H9 (cell line): ENCODE data around the gene TBC1D17. TPM values are rescaled to one million over a fixed set of nuclear protein-coding genes. Genes with fewer than 3 reads are reported as not detected.
A peak's percentile ranks its signal among the peaks of the same experiment; 100 is the strongest.

Source experiments
- DNase-seq: peaks from one replicate; pipeline ENCODE4 v3.0.0-alpha.2; 2017
- H2AFZ ChIP-seq: one replicate; pipeline ENCODE4 v1.6.1; 2013; ENCODE audit warnings: mild to moderate bottlenecking, low read length, control low read depth, moderate library complexity
- H2AK5ac ChIP-seq: 2 replicates; pipeline ENCODE4 v1.6.1; 2013; ENCODE audit warnings: low read length, control low read depth, mixed read lengths; ENCODE audit not compliant: insufficient read length
- H2BK120ac ChIP-seq: one replicate; pipeline ENCODE4 v1.6.1; 2013; ENCODE audit warnings: low read depth, mild to moderate bottlenecking, low read length, control low read depth, inconsistent platforms; ENCODE audit not compliant: poor library complexity, severe bottlenecking
- H2BK12ac ChIP-seq: 2 replicates; pipeline ENCODE4 v1.6.1; 2013; ENCODE audit warnings: low read length, control low read depth, mixed read lengths, low read depth; ENCODE audit not compliant: insufficient read length
- H2BK15ac ChIP-seq: 2 replicates; pipeline ENCODE4 v1.6.1; 2013; ENCODE audit warnings: low read depth, low read length, control low read depth
- H2BK20ac ChIP-seq: one replicate; pipeline ENCODE4 v1.6.1; 2013; ENCODE audit warnings: low read depth, mild to moderate bottlenecking, low read length, control low read depth, inconsistent platforms; ENCODE audit not compliant: poor library complexity, severe bottlenecking
- H2BK5ac ChIP-seq: 2 replicates; pipeline ENCODE4 v1.6.1; 2013; ENCODE audit warnings: low read length, control low read depth, mixed read lengths; ENCODE audit not compliant: insufficient read length
- H3K14ac ChIP-seq: 2 replicates; pipeline ENCODE4 v1.6.1; 2013; ENCODE audit warnings: low read length, control low read depth; ENCODE audit not compliant: insufficient read depth
- H3K18ac ChIP-seq: 2 replicates; pipeline ENCODE4 v1.6.1; 2013; ENCODE audit warnings: low read depth, mild to moderate bottlenecking, mixed read lengths, low read length, control low read depth; ENCODE audit not compliant: insufficient read length
- H3K23ac ChIP-seq: 2 replicates; pipeline ENCODE4 v1.6.1; 2013; ENCODE audit warnings: low read length, control low read depth, mixed read lengths, low read depth; ENCODE audit not compliant: insufficient read length
- H3K23me2 ChIP-seq: 2 replicates; pipeline ENCODE4 v1.6.1; 2013; ENCODE audit warnings: low read depth, mild to moderate bottlenecking, mixed read lengths, low read length, control low read depth; ENCODE audit not compliant: insufficient read length, poor library complexity, severe bottlenecking
- H3K27ac ChIP-seq: 2 replicates; pipeline ENCODE4 v1.5.1; 2013; ENCODE audit warnings: low read length, control low read depth, mixed read lengths, low read depth; ENCODE audit not compliant: insufficient read length
- H3K27me3 ChIP-seq: 2 replicates; pipeline ENCODE4 v1.6.1; 2013; ENCODE audit warnings: low read length, control low read depth, inconsistent platforms; ENCODE audit not compliant: insufficient read depth
- H3K4ac ChIP-seq: 2 replicates; pipeline ENCODE4 v1.6.1; 2013; ENCODE audit warnings: low read depth, mild to moderate bottlenecking, control low read depth, inconsistent platforms, low read length, moderate library complexity
- H3K4me1 ChIP-seq: 2 replicates; pipeline ENCODE4 v1.6.1; 2013; ENCODE audit warnings: low read length, control low read depth, inconsistent platforms; ENCODE audit not compliant: insufficient read depth
- H3K4me2 ChIP-seq: 2 replicates; pipeline ENCODE4 v1.6.1; 2013; ENCODE audit warnings: low read length, control low read depth, mixed read lengths; ENCODE audit not compliant: insufficient read length, insufficient read depth
- H3K56ac ChIP-seq: 2 replicates; pipeline ENCODE4 v1.6.1; 2013; ENCODE audit warnings: low read depth, mild to moderate bottlenecking, mixed read lengths, low read length, control low read depth; ENCODE audit not compliant: insufficient read length
- H3K79me1 ChIP-seq: 2 replicates; pipeline ENCODE4 v1.6.1; 2013; ENCODE audit warnings: low read depth, mild to moderate bottlenecking, moderate library complexity, low read length, control low read depth, inconsistent platforms; ENCODE audit not compliant: insufficient read depth, poor library complexity, severe bottlenecking
- H3K79me2 ChIP-seq: 2 replicates; pipeline ENCODE4 v1.6.1; 2013; ENCODE audit warnings: low read length, control low read depth, inconsistent platforms; ENCODE audit not compliant: insufficient read depth
- H3K9ac ChIP-seq: 2 replicates; pipeline ENCODE4 v1.6.1; 2013; ENCODE audit warnings: low read length, control low read depth, mixed read lengths; ENCODE audit not compliant: insufficient read length; ENCODE audit errors: extremely low read depth
- H3K9me3 ChIP-seq: one replicate; pipeline ENCODE4 v1.6.1; 2013; ENCODE audit warnings: low read depth, low read length, inconsistent platforms; ENCODE audit not compliant: control insufficient read depth
- H3T11ph ChIP-seq: one replicate; pipeline ENCODE4 v1.6.1; 2013; ENCODE audit warnings: mild to moderate bottlenecking, low read length, control low read depth, inconsistent platforms
- H4K20me1 ChIP-seq: one replicate; pipeline ENCODE4 v1.6.1; 2013; ENCODE audit not compliant: control insufficient read depth, insufficient read length, insufficient read depth
- H4K5ac ChIP-seq: 2 replicates; pipeline ENCODE4 v1.6.1; 2013; ENCODE audit warnings: low read depth, mild to moderate bottlenecking, mixed read lengths, low read length, control low read depth; ENCODE audit not compliant: insufficient read length
- H4K8ac ChIP-seq: replicated peaks from 2 replicates; pipeline ENCODE4 v1.6.1; 2013; ENCODE audit warnings: low read length, control low read depth, mixed read lengths, low read depth; ENCODE audit not compliant: insufficient read length
- H4K91ac ChIP-seq: 2 replicates; pipeline ENCODE4 v1.6.1; 2013; ENCODE audit warnings: low read depth, mild to moderate bottlenecking, moderate library complexity, mixed read lengths, low read length, control low read depth; ENCODE audit not compliant: insufficient read length
- H3K27ac Mint-ChIP-seq, 3 experiments: 2 replicates in 2 of 3; 3 replicates in 1 of 3; pipeline ENCODE4 v1.8.0; 2020 to 2021; ENCODE audit warnings: mixed read lengths in 3 of 3, mild to moderate bottlenecking in 1 of 3, moderate library complexity in 1 of 3
- H3K27me3 Mint-ChIP-seq: 2 replicates; pipeline ENCODE4 v1.8.0; 2021; ENCODE audit warnings: low read depth, mild to moderate bottlenecking, moderate library complexity, mixed read lengths
- H3K36me3 Mint-ChIP-seq, 3 experiments: 2 replicates in 2 of 3; 3 replicates in 1 of 3; pipeline ENCODE4 v1.8.0; 2020 to 2021; ENCODE audit warnings: low read depth in 3 of 3, mixed read lengths in 3 of 3; ENCODE audit not compliant: insufficient read depth in 1 of 3
- H3K4me1 Mint-ChIP-seq, 2 experiments: 2 replicates each; pipeline ENCODE4 v1.8.0; 2020; ENCODE audit warnings: mixed read lengths in 2 of 2
- H3K4me3 Mint-ChIP-seq, 2 experiments: 2 replicates in 1 of 2; 3 replicates in 1 of 2; pipeline ENCODE4 v1.8.0; 2020 to 2021; ENCODE audit warnings: mild to moderate bottlenecking in 2 of 2, mixed read lengths in 2 of 2, moderate library complexity in 1 of 2
- H3K9me3 Mint-ChIP-seq, 2 experiments: 2 replicates in 1 of 2; 3 replicates in 1 of 2; pipeline ENCODE4 v1.8.0; 2020; ENCODE audit warnings: mild to moderate bottlenecking in 2 of 2, mixed read lengths in 2 of 2, moderate library complexity in 1 of 2
- CTCF ChIP-seq: fragments of 200-600 bp; sonication (generic); conservative IDR thresholded peaks from 3 replicates; pipeline ENCODE4 v1.8.0; 2021; ENCODE audit warnings: antibody characterized with exemption, mild to moderate bottlenecking
- WGBS: extraction: QIAGEN DNeasy Blood & Tissue Kit; methylation state at CpG from one replicate; pipeline ENCODE4 v1.1.7; 2013; ENCODE audit warnings: missing lambda C conversion rate, low lambda C conversion rate, mixed read lengths; ENCODE audit not compliant: insufficient read length; ENCODE audit errors: extremely low coverage; 5-methylcytosine and 5-hydroxymethylcytosine counted together
- total RNA-seq: library from RNA; stranded (reverse); gene quantifications from 2 replicates; pipeline ENCODE4 v1.2.1, GENCODE V29; 2021

The TBC1D17 gene
- total RNA-seq, 1 experiment from 2014 or later = 33.6 TPM

- Histone ChIP-seq H4K8ac (no peak overlapping the region), H3K79me2 (no peaks in the 10 kb centered on the region), H3K4me1 (no peaks in the 10 kb centered on the region), H3K56ac (no peak overlapping the region), H3K4ac (no peak overlapping the region), H3K14ac (no peak overlapping the region), H4K5ac (no peak overlapping the region), H3T11ph (no peak overlapping the region), H4K20me1 (peaks cover 3% of the 10 kb centered on the region), H2BK20ac (no peak overlapping the region), H3K27me3 (no peaks in the 10 kb centered on the region), H2BK12ac (no peak overlapping the region), H2AK5ac (no peak overlapping the region), H3K4me2 (no peak overlapping the region), H3K9me3 (no peaks in the 10 kb centered on the region), H2BK120ac (no peak overlapping the region), H3K79me1 (peaks cover 2% of the 10 kb centered on the region), H3K9ac (no peak overlapping the region), H2AFZ (no peak overlapping the region), H2BK5ac (no peak overlapping the region), H3K27ac (no peak overlapping the region), H3K18ac (no peak overlapping the region), H3K23me2 (no peaks in the 10 kb centered on the region), H4K91ac (no peak overlapping the region), H3K23ac (no peak overlapping the region), H2BK15ac (no peak overlapping the region)
- Mint-ChIP-seq H3K4me1 (peaks cover 8 to 22% of the 10 kb centered on the region in 2 experiments), H3K9me3 (peaks cover 0 to 4% of the 10 kb centered on the region in 2 experiments; a peak in 1 of 5 replicates), H3K4me3 (no peak overlapping the region; a peak in 1 of 5 replicates), H3K27me3 (peaks cover 3% of the 10 kb centered on the region), H3K36me3 (peaks cover 30 to 88% (median 71%) of the 10 kb centered on the region in 3 experiments), H3K27ac (peak overlapping the region; percentile 61 to 80 (median 72); a peak in 5 of 7 replicates)
- TF ChIP-seq CTCF = no peak
- no peak for DNase-seq
- no CpG with 5 or more reads among the region's 22 CpGs for WGBS
Observed at GRCh38 chr19:49859682-49860335, 17.7 kb upstream of the TBC1D17 start.
